ENCODE data around the gene FAM168B. TPM values are rescaled to one million over a fixed set of nuclear protein-coding genes. Genes with fewer than 3 reads are reported as not detected.

Gene FAM168B
- total RNA-seq, 1 experiment from 2014 or later: 81.4 TPM

- no peaks in the 10 kb centered on the region for H3K27me3 ChIP-seq (ENCODE audit: insufficient read depth, low read length)
- no peaks in the 10 kb centered on the region for H4K20me1 ChIP-seq (ENCODE audit: control insufficient read depth, insufficient read depth, insufficient read length)
- no peak overlapping the region for H4K5ac ChIP-seq (ENCODE audit: insufficient read length, low read depth, low read length)
- no peak overlapping the region for H4K8ac ChIP-seq (replicated peaks; ENCODE audit: insufficient read length, low read depth, low read length)
- no peak overlapping the region for H3K4me3 Mint-ChIP-seq
- H3K9me3 Mint-ChIP-seq: no peaks in the 10 kb centered on the region
- H3K56ac ChIP-seq (ENCODE audit: insufficient read length, low read depth, low read length): no peak overlapping the region
- no peak overlapping the region for H3K18ac ChIP-seq (ENCODE audit: insufficient read length, low read depth, low read length)
- H2BK20ac ChIP-seq (ENCODE audit: low read depth, low read length, poor library complexity, severe bottlenecking): no peak overlapping the region
- H3K23ac ChIP-seq (ENCODE audit: insufficient read length, low read depth, low read length): no peak overlapping the region
- no peaks in the 10 kb centered on the region; the same call in 1 of the 2 replicates for H3K27me3 Mint-ChIP-seq (ENCODE audit: low read depth)
- no peak overlapping the region for H3K9ac ChIP-seq (ENCODE audit: extremely low read depth, insufficient read length, low read length)
- H2AFZ ChIP-seq (ENCODE audit: low read length): no peak overlapping the region
- no peak overlapping the region for H2AK5ac ChIP-seq (ENCODE audit: insufficient read length, low read length)
- H3K4me1 Mint-ChIP-seq: peaks cover 6 to 7% of the 10 kb centered on the region in 2 experiments
- H4K91ac ChIP-seq (ENCODE audit: insufficient read length, low read depth, low read length): no peak overlapping the region
- H3K4ac ChIP-seq (ENCODE audit: low read depth, low read length): no peak overlapping the region
- no peaks in the 10 kb centered on the region; a peak in 1 of 7 replicates for H3K36me3 Mint-ChIP-seq (ENCODE audit: insufficient read depth in 1 of 3, low read depth in 3 of 3)
- no CpG with 5 or more reads among the region's 7 CpGs for WGBS (ENCODE audit: extremely low coverage, insufficient read length, low lambda C conversion rate)
- H3K4me2 ChIP-seq (ENCODE audit: insufficient read depth, insufficient read length, low read length): no peak overlapping the region
- H2BK5ac ChIP-seq (ENCODE audit: insufficient read length, low read length): no peak overlapping the region
- H2BK15ac ChIP-seq (ENCODE audit: low read depth, low read length): no peak overlapping the region
- no peak overlapping the region for H3K27ac ChIP-seq (ENCODE audit: insufficient read length, low read depth, low read length)
- H3K27ac Mint-ChIP-seq: no peak overlapping the region
- no peak for DNase-seq
- H3K14ac ChIP-seq (ENCODE audit: insufficient read depth, low read length): no peak overlapping the region
- no peak overlapping the region for H2BK120ac ChIP-seq (ENCODE audit: low read depth, low read length, poor library complexity, severe bottlenecking)
- TF ChIP-seq, protein P1, sequence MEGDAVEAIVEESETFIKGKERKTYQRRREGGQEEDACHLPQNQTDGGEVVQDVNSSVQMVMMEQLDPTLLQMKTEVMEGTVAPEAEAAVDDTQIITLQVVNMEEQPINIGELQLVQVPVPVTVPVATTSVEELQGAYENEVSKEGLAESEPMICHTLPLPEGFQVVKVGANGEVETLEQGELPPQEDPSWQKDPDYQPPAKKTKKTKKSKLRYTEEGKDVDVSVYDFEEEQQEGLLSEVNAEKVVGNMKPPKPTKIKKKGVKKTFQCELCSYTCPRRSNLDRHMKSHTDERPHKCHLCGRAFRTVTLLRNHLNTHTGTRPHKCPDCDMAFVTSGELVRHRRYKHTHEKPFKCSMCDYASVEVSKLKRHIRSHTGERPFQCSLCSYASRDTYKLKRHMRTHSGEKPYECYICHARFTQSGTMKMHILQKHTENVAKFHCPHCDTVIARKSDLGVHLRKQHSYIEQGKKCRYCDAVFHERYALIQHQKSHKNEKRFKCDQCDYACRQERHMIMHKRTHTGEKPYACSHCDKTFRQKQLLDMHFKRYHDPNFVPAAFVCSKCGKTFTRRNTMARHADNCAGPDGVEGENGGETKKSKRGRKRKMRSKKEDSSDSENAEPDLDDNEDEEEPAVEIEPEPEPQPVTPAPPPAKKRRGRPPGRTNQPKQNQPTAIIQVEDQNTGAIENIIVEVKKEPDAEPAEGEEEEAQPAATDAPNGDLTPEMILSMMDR (conservative IDR thresholded peaks at IDR 0.05): no peak
- H3T11ph ChIP-seq (ENCODE audit: low read length): no peak overlapping the region
- H3K79me2 ChIP-seq (ENCODE audit: insufficient read depth, low read length): no peaks in the 10 kb centered on the region
- H3K9me3 ChIP-seq (ENCODE audit: control insufficient read depth, low read depth, low read length): no peaks in the 10 kb centered on the region
- H2BK12ac ChIP-seq (ENCODE audit: insufficient read length, low read depth, low read length): no peak overlapping the region
- no peaks in the 10 kb centered on the region for H3K23me2 ChIP-seq (ENCODE audit: insufficient read length, low read depth, low read length, poor library complexity, severe bottlenecking)
- no peaks in the 10 kb centered on the region; the same call in 1 of the 2 replicates for H3K4me1 ChIP-seq (ENCODE audit: insufficient read depth, low read length)
- no peaks in the 10 kb centered on the region for H3K79me1 ChIP-seq (ENCODE audit: insufficient read depth, low read depth, low read length, poor library complexity, severe bottlenecking)
These were observed 81.8 kb downstream of the FAM168B start for GRCh38 chr2:131011486-131011885.

All from H9 (cell line).